ENCODE results near the gene CACNG7.

DNA sequence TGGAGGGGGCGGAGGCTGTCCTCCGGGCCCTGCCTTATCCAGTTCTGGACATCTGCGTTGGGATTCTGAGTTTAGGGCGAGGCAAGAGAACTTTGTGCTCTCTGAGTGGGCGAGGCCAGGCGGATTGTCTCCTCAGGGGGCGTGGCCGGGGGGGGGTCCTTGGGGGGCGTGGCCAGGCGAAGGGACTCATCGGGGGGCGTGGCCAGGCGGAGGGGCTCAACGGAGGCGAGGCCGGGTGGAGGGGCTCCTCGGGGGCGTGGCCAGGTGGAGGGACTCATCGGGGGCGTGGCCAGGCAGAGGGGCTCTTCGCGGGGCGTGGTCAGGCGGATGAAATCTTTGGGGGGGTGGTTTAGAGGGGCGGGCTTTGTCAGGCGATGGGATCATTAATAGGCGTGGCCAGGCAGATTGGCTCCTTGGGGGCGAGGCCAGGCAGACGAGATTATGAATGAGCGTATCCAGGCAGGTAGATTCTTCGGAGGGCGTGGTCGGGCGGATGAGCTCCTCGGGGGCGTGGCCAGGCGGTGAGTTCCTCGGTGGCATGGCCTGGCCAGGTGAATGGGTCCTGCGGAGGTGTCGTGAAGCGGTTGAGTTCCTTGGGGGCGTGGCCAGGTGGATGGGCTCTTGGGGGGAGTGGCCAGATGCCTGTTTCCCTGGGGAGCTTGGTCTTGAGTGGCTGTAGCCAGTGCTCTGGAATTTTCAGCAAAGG, 10.3 kb upstream of the CACNG7 start:
- no peak for TF ChIP-seq CTCF (IDR thresholded peaks at IDR 0.05; ENCODE audit: insufficient read depth, low read length)
- TF ChIP-seq, protein P1, sequence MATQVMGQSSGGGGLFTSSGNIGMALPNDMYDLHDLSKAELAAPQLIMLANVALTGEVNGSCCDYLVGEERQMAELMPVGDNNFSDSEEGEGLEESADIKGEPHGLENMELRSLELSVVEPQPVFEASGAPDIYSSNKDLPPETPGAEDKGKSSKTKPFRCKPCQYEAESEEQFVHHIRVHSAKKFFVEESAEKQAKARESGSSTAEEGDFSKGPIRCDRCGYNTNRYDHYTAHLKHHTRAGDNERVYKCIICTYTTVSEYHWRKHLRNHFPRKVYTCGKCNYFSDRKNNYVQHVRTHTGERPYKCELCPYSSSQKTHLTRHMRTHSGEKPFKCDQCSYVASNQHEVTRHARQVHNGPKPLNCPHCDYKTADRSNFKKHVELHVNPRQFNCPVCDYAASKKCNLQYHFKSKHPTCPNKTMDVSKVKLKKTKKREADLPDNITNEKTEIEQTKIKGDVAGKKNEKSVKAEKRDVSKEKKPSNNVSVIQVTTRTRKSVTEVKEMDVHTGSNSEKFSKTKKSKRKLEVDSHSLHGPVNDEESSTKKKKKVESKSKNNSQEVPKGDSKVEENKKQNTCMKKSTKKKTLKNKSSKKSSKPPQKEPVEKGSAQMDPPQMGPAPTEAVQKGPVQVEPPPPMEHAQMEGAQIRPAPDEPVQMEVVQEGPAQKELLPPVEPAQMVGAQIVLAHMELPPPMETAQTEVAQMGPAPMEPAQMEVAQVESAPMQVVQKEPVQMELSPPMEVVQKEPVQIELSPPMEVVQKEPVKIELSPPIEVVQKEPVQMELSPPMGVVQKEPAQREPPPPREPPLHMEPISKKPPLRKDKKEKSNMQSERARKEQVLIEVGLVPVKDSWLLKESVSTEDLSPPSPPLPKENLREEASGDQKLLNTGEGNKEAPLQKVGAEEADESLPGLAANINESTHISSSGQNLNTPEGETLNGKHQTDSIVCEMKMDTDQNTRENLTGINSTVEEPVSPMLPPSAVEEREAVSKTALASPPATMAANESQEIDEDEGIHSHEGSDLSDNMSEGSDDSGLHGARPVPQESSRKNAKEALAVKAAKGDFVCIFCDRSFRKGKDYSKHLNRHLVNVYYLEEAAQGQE (IDR thresholded peaks at IDR 0.05; ENCODE audit: insufficient replicate concordance, low read depth), result no peak
- TF ChIP-seq POLR2AphosphoS5 (IDR thresholded peaks at IDR 0.05; ENCODE audit: low read depth), result no peak
